ENCODE results near the gene MAFG. TPM values are rescaled to one million over a fixed set of nuclear protein-coding genes. Genes with fewer than 3 reads are reported as not detected.

MAFG gene
- total and polyA plus RNA-seq, 9 of the 15 experiments (the other 6 are each of a cell fraction or from before 2014, with no cell fraction given): 1.1 to 58.1 (median 24.9) TPM

GRCh38 chr17:81916234-81917001, 11.1 kb downstream of the MAFG start (continued):
- TF ChIP-seq MED1 (CRISPR knock-in tag; IDR thresholded peaks at IDR 0.05; ENCODE audit: borderline replicate concordance) (no peak), HDGF (IDR thresholded peaks at IDR 0.05) (no peak), NCOA4 (IDR thresholded peaks at IDR 0.05; ENCODE audit: partially characterized antibody) (no peak), TAF15 (IDR thresholded peaks at IDR 0.05; ENCODE audit: low read depth, low read length) (no peak), HMG20B (CRISPR knock-in tag; IDR thresholded peaks at IDR 0.05) (no peak), FOXK1 (CRISPR knock-in tag; IDR thresholded peaks at IDR 0.05; ENCODE audit: borderline replicate concordance) (no peak), XRCC3 (IDR thresholded peaks at IDR 0.05) (no peak), THRAP3 (IDR thresholded peaks at IDR 0.05; ENCODE audit: borderline replicate concordance) (no peak), RFX7 (CRISPR knock-in tag; IDR thresholded peaks at IDR 0.05) (no peak), RHOXF2B (CRISPR knock-in tag; conservative IDR thresholded peaks at IDR 0.05) (no peak), ZNF280A (IDR thresholded peaks at IDR 0.05; ENCODE audit: low read depth, partially characterized antibody) (no peak), CBFA2T2 (conservative IDR thresholded peaks at IDR 0.05) (peak; percentile 60), AFF4 (CRISPR knock-in tag; IDR thresholded peaks at IDR 0.05) (no peak), ZFP30 (CRISPR knock-in tag; IDR thresholded peaks at IDR 0.05; ENCODE audit: borderline replicate concordance) (no peak), CSDE1 (IDR thresholded peaks at IDR 0.05) (no peak), ASH1L (IDR thresholded peaks at IDR 0.05; ENCODE audit: borderline replicate concordance, low read depth, partially characterized antibody) (no peak), HDAC6 (IDR thresholded peaks at IDR 0.05; ENCODE audit: low read depth, low read length) (no peak)
- TF ChIP-seq, protein P1, sequence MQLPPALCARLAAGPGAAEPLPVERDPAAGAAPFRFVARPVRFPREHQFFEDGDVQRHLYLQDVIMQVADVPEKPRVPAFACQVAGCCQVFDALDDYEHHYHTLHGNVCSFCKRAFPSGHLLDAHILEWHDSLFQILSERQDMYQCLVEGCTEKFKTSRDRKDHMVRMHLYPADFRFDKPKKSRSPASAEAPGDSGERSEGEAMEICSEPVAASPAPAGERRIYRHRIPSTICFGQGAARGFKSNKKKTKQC (CRISPR knock-in tag; IDR thresholded peaks at IDR 0.05): no peak
- TF ChIP-seq, protein P2, sequence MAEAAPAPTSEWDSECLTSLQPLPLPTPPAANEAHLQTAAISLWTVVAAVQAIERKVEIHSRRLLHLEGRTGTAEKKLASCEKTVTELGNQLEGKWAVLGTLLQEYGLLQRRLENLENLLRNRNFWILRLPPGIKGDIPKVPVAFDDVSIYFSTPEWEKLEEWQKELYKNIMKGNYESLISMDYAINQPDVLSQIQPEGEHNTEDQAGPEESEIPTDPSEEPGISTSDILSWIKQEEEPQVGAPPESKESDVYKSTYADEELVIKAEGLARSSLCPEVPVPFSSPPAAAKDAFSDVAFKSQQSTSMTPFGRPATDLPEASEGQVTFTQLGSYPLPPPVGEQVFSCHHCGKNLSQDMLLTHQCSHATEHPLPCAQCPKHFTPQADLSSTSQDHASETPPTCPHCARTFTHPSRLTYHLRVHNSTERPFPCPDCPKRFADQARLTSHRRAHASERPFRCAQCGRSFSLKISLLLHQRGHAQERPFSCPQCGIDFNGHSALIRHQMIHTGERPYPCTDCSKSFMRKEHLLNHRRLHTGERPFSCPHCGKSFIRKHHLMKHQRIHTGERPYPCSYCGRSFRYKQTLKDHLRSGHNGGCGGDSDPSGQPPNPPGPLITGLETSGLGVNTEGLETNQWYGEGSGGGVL (CRISPR knock-in tag; IDR thresholded peaks at IDR 0.05): no peak
